ENCODE measurements around the gene NR5A1.

DNA sequence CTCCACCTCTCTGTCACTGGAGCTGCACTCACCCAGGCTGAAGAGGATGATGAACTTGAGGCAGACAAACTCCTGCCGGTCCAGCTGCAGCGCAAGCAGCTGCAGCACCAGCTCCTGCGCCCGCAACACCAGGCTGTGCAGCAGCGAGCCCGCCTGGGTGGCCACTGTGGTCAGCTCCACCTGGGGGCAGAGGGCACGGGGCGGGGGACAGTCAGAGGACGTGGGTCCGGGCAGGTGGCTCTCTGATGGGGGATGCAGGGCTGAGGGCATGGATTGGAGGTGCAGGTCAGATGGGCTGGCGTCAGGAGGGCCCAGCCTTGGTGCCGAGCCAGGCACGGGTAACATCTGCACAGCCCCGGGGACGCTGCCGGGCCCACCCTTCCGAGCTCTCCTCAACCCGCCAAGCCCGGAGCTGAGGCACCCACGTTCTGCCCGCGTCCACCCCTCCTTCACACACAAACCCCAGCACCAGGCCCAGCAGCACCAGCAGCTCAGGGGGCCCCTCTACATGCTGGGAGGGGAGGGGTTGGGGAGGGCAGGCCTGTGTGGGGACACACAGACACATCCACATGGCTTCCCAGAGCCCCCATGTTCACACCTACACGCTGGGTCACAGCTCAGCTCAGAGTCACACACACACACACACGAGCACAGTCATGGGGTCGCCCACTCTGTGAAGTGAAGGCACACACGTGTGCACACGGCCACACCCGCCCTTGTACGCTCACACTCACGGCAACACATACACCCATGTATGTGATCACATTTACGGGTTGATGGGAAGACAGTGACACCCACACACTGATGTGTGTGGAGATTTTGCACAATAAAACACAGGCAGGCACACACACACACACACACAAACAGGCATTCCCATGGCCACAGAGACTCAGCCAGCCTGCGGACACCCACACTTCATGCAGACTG is 15.9 kb downstream of the NR5A1 start:
- TF ChIP-seq, protein P1, sequence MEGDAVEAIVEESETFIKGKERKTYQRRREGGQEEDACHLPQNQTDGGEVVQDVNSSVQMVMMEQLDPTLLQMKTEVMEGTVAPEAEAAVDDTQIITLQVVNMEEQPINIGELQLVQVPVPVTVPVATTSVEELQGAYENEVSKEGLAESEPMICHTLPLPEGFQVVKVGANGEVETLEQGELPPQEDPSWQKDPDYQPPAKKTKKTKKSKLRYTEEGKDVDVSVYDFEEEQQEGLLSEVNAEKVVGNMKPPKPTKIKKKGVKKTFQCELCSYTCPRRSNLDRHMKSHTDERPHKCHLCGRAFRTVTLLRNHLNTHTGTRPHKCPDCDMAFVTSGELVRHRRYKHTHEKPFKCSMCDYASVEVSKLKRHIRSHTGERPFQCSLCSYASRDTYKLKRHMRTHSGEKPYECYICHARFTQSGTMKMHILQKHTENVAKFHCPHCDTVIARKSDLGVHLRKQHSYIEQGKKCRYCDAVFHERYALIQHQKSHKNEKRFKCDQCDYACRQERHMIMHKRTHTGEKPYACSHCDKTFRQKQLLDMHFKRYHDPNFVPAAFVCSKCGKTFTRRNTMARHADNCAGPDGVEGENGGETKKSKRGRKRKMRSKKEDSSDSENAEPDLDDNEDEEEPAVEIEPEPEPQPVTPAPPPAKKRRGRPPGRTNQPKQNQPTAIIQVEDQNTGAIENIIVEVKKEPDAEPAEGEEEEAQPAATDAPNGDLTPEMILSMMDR (IDR thresholded peaks at IDR 0.05 in 2 of 3, conservative IDR thresholded peaks at IDR 0.05 in 1 of 3; ENCODE audit: borderline replicate concordance in 1 of 3, insufficient read depth in 1 of 3, low read depth in 2 of 3, low read length in 2 of 3), result no peak
- TF ChIP-seq ZNF274 (IDR thresholded peaks at IDR 0.05; ENCODE audit: low read depth, low read length) (no peak), POLR2AphosphoS5 (IDR thresholded peaks at IDR 0.05; ENCODE audit: low read depth, low read length) (no peak), CEBPB (IDR thresholded peaks at IDR 0.05; ENCODE audit: low read depth) (no peak), RAD21 (IDR thresholded peaks at IDR 0.05; ENCODE audit: low read depth) (no peak), EZH2 (IDR thresholded peaks at IDR 0.05) (no peak), POLR2A (IDR thresholded peaks at IDR 0.05; ENCODE audit: borderline replicate concordance, extremely low read depth, insufficient read depth, insufficient read length) (no peak), YY1 (IDR thresholded peaks at IDR 0.05; ENCODE audit: extremely low read depth, insufficient replicate concordance, low read depth, low read length) (no peak), FOSL1 (IDR thresholded peaks at IDR 0.05; ENCODE audit: low read depth) (no peak)

Data from HCT116 (cell line).